GM18498 (cell line): Measurements from ENCODE around the gene RBM38.
A peak's percentile ranks its signal among the peaks of the same experiment; 100 is the strongest.
"Not testable (repeated sequence)": the region's sequence is repeated elsewhere in the genome, so short reads cannot be mapped to it uniquely, and the experiment has no call there.

Experiments
- ATAC-seq: cut with Tn5 transposase; IDR thresholded peaks from one replicate; pipeline ENCODE4 v1.9.1; 2021; ENCODE audit warnings: mild to moderate bottlenecking, moderate library complexity; ENCODE audit not compliant: unreplicated experiment

The RBM38 gene

GRCh38 chr20:57416296-57417022, 25.3 kb downstream of the RBM38 start:
- no peak for ATAC-seq

DNA sequence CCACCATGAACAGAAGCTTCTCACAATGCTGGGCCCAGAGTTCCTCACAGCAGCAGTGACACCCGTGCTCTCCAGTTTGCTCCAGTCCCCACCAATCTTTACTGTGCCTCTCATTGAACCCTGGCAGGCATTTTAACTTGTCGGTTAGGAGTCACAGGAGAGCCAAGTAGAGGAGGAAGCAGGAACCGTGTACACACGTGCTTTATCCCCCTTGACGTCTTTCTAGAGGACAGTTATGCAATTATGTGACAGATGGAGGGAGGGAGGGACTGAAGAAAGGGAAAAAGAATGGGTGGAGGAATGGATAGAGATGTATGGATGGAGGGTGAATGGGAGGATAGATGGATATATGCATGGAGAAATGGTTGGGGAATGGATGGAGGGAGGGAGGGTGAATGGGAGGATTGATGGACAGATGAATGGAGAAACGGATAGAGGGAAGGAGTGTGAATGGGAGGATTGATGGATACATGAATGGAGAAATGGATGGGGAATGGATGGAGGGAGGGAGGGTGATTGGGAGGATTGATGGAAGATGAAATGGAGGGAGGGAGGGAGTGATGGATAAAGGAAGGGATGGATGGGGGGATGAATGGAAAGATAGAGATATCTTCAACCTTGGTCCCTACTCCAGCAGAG, 26.0 kb downstream of the RBM38 start:
- no peak for ATAC-seq

DNA sequence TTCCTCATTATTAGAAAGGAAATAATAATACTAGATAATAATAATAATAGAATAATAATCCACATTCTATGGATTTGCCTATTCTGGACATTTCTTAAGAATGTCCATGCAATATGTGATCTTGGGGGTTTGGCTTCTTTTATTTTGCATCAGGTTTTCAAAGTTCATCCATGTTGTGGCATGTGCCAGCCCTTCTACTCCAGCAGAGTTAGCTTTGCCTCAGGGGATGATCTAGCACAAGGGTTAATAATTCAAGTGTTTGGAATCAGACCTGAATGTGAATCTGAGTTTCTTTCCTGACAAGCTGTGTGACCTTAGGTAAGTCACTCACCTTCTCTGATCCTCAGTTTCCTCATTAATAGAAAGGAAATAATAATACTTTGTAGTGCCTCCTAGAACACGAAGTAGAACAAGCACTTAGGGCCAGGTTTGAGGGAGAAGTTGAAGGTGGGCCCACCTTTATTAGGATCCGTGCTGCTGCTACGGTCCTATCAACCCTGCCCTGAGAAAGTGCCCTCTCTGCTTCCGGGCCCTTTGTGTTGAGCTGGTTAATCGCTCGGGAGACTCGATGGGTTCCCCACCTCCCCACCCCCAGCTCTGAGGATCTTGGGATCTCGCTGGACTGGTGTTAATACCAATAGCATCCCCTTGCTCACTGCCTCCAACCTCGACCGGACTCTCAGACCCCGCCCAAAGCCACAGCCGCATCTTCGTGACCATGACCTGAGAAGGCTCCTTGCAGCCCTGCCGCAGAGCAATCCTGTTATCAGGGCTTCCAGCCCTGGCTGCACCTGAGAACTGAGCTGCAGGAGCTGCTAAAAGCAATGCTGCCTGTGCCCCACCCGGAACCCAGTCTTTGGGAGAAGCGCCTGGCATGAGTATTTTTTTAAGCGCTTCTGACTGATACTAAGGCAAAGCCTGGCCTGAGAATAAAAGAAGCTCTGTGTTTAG, 26.9 kb downstream of the RBM38 start:
- no peak for ATAC-seq

- ATAC-seq, result not testable (repeated sequence)
Measured at GRCh38 chr20:57419479-57419878, 28.3 kb downstream of the RBM38 start.

DNA sequence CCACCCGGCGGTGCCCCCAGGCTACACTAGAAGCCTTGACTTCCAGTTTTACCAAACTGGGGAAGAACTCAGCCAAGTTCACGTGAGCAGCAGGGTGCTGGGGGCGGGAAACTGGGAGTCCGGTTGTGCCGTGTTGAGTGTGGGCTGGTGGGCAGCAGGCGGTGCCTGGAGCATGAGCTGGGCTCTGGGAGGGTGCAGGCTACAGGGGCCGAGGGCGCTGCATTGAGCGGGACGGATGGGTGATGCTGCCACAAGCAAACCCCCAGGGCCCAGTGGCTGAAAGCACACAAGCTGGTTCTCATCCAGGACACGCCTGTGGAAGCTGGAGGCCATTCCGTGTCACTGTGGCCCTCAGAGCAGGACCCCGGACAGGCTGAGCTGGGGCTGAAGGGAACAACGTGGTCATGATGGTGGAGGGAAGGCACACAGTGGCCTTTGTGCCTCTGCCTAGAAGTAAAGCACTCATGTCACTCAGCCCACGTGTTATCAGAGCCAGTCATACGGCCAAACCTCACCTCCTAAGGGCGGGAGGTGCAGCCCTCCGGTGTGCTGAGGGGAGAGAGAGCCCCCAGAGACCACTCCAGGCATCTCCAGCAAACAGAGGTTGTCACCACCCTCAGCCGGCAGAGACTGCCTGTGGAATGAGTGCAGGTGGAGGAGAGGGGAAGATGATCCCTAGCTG, 29.5 kb downstream of the RBM38 start:
- ATAC-seq, result no peak

- no peak for ATAC-seq
Measured at GRCh38 chr20:57421253-57422220, 30.3 kb downstream of the RBM38 start.

- no peak for ATAC-seq
Measured at GRCh38 chr20:57422254-57422653, 31.1 kb downstream of the RBM38 start.

- no peak for ATAC-seq
Measured at GRCh38 chr20:57425150-57426013, 34.2 kb downstream of the RBM38 start.

DNA sequence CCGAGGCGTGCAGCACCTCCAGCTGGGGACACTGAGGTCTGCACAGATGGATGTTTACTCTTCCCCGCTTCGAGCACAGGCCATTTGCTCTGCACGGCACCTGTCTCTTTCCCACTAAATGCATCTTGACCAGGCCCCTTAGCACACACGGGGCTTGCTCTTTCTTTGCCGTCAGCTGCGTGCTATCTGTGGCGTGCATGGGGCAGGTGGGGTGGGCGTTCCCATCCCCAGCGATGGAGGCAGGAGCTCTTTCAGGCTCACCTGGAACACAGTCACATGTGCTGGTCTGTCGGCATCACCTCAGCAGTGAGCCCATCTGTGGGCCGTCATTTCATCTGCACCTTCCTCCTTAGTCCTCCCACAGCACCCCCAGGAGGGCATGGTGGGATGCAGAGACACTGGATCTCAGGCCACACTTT, 35.1 kb downstream of the RBM38 start:
- ATAC-seq, result no peak

GRCh38 chr20:57426831-57427230, 35.6 kb downstream of the RBM38 start:
- ATAC-seq, result no peak

- ATAC-seq, result no peak
Measured at GRCh38 chr20:57428324-57429158, 37.3 kb downstream of the RBM38 start.

DNA sequence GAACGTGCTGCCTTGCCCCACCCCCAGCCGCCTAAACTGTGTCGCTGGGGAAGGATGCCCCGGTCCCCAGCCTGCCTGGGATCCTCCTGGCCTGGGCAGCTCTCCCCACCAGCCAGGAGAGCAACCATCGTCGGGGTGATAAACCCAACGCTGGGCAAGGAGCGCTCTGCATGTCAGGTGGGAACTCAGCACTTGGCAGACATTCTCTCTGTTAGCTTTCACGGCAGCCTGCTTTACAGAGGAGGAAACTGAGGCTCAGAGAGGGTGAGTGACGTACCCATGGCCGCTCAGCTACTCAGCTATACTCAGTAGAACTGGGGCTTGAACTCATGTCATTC, 37.9 kb downstream of the RBM38 start:
- ATAC-seq, result no peak

- no peak for ATAC-seq
Measured at GRCh38 chr20:57429580-57430200, 38.5 kb downstream of the RBM38 start.

DNA sequence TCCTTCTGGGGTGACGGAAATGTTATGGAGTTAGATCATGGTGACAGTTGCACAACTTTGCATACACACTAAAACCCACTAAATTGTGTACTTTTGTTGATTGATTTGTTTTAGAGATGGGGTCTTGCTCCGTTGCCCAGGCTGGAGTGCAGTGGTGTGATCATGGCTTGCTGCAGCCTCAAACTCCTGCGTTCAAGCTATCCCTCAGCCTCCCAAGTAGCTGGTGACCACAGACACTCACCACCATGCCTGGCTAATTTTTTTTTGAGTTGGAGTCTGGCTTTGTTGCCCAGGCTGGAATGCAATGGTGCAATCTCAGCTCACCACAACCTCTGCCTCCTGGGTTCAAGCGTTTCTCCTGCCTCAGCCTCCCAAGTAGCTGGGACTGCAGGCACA, 39.0 kb downstream of the RBM38 start:
- not testable (repeated sequence) for ATAC-seq

- ATAC-seq, result no peak
Measured at GRCh38 chr20:57431539-57431835, 40.3 kb downstream of the RBM38 start.

GRCh38 chr20:57432480-57432861, 41.3 kb downstream of the RBM38 start:
- ATAC-seq, result no peak

DNA sequence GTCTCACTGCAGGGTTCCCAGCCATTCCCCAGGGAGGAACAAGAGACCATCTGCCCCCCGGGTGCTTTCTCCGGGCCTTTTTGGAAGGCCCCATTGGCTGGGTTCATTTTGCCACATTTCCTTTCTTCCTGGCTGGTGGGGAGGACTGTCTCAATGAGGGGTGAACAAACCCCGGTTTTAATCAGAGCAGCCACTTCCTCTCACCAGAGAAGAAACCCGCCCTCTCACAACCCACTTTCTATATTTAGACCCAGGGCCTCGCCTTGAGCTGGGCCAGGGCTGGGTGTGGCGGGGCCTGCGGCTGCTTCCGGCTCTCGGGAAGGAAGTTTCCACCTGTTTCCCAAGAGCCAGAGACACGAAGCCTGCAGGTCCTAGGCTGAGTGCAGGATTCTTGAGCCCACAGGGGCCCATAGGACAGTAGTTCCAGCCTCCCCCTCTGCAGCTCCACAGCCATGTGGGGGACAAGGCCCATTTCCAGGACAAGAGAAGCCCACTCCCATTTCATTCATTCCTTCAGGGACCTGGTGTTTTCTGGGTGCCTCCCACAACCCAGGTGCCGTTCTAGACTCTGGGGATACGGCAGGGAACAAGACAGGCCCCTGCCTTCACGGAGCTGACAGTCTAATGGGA, 41.8 kb downstream of the RBM38 start:
- ATAC-seq, result peak; percentile 88
